WERI-Rb-1 (cell line): ENCODE data around the gene TMEM190.

Experiments
- DNase-seq: peaks from one replicate; pipeline ENCODE4 v3.0.0-alpha.2; 2020
- H3K27ac ChIP-seq: fragments of 250-450 bp; sonication (Bioruptor Pico); 2 replicates; pipeline ENCODE4 v1.5.1; 2020; ENCODE audit warnings: mild to moderate bottlenecking, moderate library complexity
- H3K27me3 ChIP-seq: fragments of 250-450 bp; sonication (Bioruptor Pico); 2 replicates; pipeline ENCODE4 v1.5.1; 2021; ENCODE audit warnings: mild to moderate bottlenecking, low read depth, moderate library complexity; ENCODE audit not compliant: insufficient read depth, severe bottlenecking
- H3K36me3 ChIP-seq: fragments of 250-450 bp; sonication (Bioruptor Pico); 2 replicates; pipeline ENCODE4 v1.5.1; 2020; ENCODE audit warnings: mild to moderate bottlenecking, moderate library complexity
- H3K4me3 ChIP-seq: 2 replicates; pipeline ENCODE4 v1.5.1; 2011; ENCODE audit warnings: low read depth, mild to moderate bottlenecking, control low read depth, low read length
- H3K9me3 ChIP-seq: fragments of 250-450 bp; sonication (Bioruptor Pico); 2 replicates; pipeline ENCODE4 v1.5.1; 2021; ENCODE audit warnings: mild to moderate bottlenecking, moderate library complexity; ENCODE audit not compliant: severe bottlenecking
- CTCF ChIP-seq: IDR thresholded peaks from 2 replicates; pipeline ENCODE4 v1.5.1; 2011; ENCODE audit warnings: low read depth, mild to moderate bottlenecking, control low read depth, inconsistent platforms, low read length

TMEM190 gene

GRCh38 chr19:55339889-55340783, 36.5 kb upstream of the TMEM190 start:
- DNase-seq = peak; percentile 37
- H3K27ac ChIP-seq = peak overlapping the region; percentile 89

GRCh38 chr19:55340784-55341147, 35.9 kb upstream of the TMEM190 start:
- H3K9me3 ChIP-seq = no peaks in the 10 kb centered on the region
- TF ChIP-seq CTCF = no peak
- peak; percentile 60 for DNase-seq
- H3K36me3 ChIP-seq = peaks cover 35% of the 10 kb centered on the region
- peak overlapping the region; percentile 89 for H3K27ac ChIP-seq
- no peaks in the 10 kb centered on the region for H3K27me3 ChIP-seq
- H3K4me3 ChIP-seq = peak overlapping the region; percentile 93

More at GRCh38 chr19:55339889-55340783, 36.5 kb upstream of the TMEM190 start:
- H3K27me3 ChIP-seq = no peaks in the 10 kb centered on the region
- H3K9me3 ChIP-seq = no peaks in the 10 kb centered on the region
- peaks cover 33% of the 10 kb centered on the region for H3K36me3 ChIP-seq
- TF ChIP-seq CTCF = no peak
- H3K4me3 ChIP-seq = peak overlapping the region; percentile 93

GRCh38 chr19:55341171-55341588, 35.4 kb upstream of the TMEM190 start:
- Histone ChIP-seq H3K27ac (peak overlapping the region; percentile 89), H3K4me3 (peak overlapping the region; percentile 93), H3K9me3 (no peaks in the 10 kb centered on the region), H3K36me3 (peaks cover 39% of the 10 kb centered on the region), H3K27me3 (no peaks in the 10 kb centered on the region)
- peak; percentile 93 for DNase-seq
- no peak for TF ChIP-seq CTCF

GRCh38 chr19:55341595-55342531, 34.8 kb upstream of the TMEM190 start:
- Histone ChIP-seq H3K4me3 (peak overlapping the region; percentile 33), H3K27ac (peak overlapping the region; percentile 56)

GRCh38 chr19:55344444-55344843, 32.2 kb upstream of the TMEM190 start:
- no peaks in the 10 kb centered on the region for H3K9me3 ChIP-seq
- H3K27me3 ChIP-seq = no peaks in the 10 kb centered on the region
- DNase-seq = no peak
- no peak overlapping the region for H3K4me3 ChIP-seq
- peak overlapping the region; percentile 54 for H3K27ac ChIP-seq
- no peak for TF ChIP-seq CTCF
- H3K36me3 ChIP-seq = peaks cover 48% of the 10 kb centered on the region

More at GRCh38 chr19:55341595-55342531, 34.8 kb upstream of the TMEM190 start:
- Histone ChIP-seq H3K27me3 (no peaks in the 10 kb centered on the region), H3K9me3 (no peaks in the 10 kb centered on the region), H3K36me3 (peaks cover 43% of the 10 kb centered on the region)
- no peak for TF ChIP-seq CTCF
- DNase-seq = no peak
